ENCODE data around the gene CATSPERB. TPM values are rescaled to one million over a fixed set of nuclear protein-coding genes. Genes with fewer than 3 reads are reported as not detected.
A peak's percentile ranks its signal among the peaks of the same experiment; 100 is the strongest.

The CATSPERB gene, protein sequence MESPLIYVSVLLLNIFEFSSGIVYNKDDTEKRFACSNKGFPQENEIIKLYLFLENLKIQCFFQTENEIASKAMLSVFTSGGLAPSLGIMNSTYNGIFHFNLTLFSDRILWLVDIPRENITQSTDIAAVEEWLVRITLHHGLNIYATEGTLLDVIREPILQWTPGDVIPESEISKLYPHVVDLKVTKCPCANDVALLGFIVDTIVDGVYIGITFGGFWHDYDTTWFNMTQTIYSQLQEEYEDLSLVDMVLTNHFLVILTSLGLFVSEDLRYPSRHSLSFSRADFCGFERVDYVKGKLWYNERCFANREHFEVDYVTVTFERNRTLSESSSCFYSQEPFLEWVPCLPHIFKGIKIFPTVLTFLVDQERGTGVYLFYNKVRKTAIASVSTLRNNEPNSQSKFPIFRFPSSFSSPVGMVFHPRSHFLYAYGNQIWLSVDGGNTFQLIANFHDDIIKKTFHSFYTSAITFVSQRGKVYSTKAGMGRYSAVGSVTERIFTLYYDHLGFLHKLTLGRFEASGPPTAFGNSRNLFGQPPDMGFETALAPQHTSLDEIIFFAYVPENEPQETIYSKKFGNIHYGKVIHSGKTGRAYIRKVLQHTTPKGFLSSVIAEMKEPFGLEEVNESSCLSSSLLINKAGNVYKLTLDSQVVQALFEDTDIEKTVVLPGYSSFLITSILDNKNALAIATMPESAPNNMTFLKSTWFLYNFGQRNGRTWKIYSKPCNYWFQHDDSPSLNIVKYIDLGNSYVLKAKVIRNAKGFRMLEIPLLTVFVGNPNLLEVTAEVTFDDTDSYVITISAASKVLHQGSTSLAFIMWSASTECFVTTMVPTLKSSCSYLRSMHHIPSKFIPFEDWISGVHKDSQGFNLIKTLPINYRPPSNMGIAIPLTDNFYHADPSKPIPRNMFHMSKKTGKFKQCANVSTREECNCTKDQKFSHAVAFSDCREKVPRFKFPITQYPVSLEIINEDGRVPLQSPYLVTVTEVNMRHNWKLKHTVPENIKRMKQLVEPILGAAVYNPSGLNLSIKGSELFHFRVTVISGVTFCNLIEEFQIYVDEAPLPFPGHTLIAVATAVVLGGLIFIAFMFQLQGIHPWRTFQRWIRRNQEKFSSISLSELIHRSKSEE
- 1 to 10 TPM; 5.3 to 7.1 TPM for total RNA-seq
- 3.8 TPM for polyA plus RNA-seq (2013, experiment 1 of 2)
- 4.1 TPM for polyA plus RNA-seq (2013, experiment 2 of 2)
- 0.09 to 15.2 (median 4.6) reads per million in 172 experiments for total RNA-seq

DNA sequence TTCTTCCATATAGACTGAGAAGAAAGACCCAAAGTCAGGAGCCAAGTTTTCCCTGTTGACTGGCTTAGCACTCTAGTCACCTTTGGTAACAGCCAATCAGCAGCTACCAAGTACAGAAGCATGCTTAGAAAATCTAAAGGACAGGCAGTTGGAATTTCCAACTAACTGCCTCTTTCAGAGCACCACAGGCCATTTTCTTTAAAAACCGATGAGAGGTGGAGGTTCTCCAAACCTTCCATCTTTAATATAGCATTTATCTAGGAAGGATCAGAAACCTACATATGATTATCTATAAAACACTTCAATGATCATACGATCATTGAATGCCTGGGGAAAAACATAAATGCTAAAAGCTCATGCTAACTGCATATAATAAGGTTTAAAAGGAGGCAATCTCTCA, at the start of gene CATSPERB:
Gene CATSPERB, minus strand, starts transcription at position 101 of the 400 bp plus-strand sequence. CDS start 2,607 bp downstream, outside the sequence.
- Mint-ChIP-seq H3K27me3 (no peaks in the 10 kb centered on the region), H3K27ac (no peak within 1 kb of the TSS), H3K9me3 (no peaks in the 10 kb centered on the region), H3K36me3 (ENCODE audit: low read depth) (no peaks in the 10 kb centered on the region), H3K4me3 (no peak within 1 kb of the TSS), H3K4me1 (ENCODE audit: low read depth) (no peaks in the 10 kb centered on the region)
- no peaks in the 10 kb centered on the region for H3K4me1 ChIP-seq (ENCODE audit: insufficient read depth, low read length)
- POLR2A ChIA-PET: interaction anchor here (0.5 kb wide), 1 partner anchor 132 kb away, joined by 3 read pairs; no protein-coding TSS in a partner anchor
- no peak for ATAC-seq (ENCODE audit: poor library complexity)
- no peaks in the 10 kb centered on the region for H3K9me3 ChIP-seq (ENCODE audit: control insufficient read depth in 1 of 2, insufficient read depth in 1 of 2, low read length in 2 of 2)
- H3K27ac ChIP-seq (ENCODE audit: low read depth in 1 of 2, low read length in 2 of 2): no peak within 1 kb of the TSS
- no peak for DNase-seq
- TF ChIP-seq, protein P1, sequence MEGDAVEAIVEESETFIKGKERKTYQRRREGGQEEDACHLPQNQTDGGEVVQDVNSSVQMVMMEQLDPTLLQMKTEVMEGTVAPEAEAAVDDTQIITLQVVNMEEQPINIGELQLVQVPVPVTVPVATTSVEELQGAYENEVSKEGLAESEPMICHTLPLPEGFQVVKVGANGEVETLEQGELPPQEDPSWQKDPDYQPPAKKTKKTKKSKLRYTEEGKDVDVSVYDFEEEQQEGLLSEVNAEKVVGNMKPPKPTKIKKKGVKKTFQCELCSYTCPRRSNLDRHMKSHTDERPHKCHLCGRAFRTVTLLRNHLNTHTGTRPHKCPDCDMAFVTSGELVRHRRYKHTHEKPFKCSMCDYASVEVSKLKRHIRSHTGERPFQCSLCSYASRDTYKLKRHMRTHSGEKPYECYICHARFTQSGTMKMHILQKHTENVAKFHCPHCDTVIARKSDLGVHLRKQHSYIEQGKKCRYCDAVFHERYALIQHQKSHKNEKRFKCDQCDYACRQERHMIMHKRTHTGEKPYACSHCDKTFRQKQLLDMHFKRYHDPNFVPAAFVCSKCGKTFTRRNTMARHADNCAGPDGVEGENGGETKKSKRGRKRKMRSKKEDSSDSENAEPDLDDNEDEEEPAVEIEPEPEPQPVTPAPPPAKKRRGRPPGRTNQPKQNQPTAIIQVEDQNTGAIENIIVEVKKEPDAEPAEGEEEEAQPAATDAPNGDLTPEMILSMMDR (IDR thresholded peaks at IDR 0.05): no peak
- no peak within 1 kb of the TSS for H3K4me3 ChIP-seq (ENCODE audit: low read length)
- no peaks in the 10 kb centered on the region for H3K27me3 ChIP-seq (ENCODE audit: control insufficient read depth in 1 of 2, insufficient read depth in 2 of 2, low read length in 2 of 2)
- no peaks in the 10 kb centered on the region for H3K36me3 ChIP-seq (ENCODE audit: insufficient read depth, low read length)
- CTCF ChIA-PET: no interaction called here
- intact Hi-C loops (cut with DNase I, micrococcal nuclease): no loop called here

DNA sequence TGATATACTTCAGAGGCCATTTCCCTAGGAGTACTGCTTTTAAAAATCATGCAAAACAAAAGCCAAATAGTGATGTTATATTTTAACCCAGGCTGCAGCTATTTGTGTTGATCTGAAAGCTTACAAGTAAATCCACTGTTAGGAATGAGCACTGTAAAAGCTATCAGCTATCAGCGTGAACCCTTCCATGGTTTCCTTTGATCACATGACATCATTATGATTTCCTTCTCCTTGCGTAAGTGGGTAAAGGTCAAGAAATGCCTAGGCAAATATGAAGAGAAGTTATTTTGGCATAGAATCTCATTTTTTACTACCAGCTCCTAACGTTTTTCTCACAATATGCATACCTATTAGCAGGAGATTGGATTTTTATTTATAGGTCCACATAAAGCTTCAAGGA, 48.6 kb upstream of the CATSPERB start:
- Mint-ChIP-seq H3K4me1 (ENCODE audit: low read depth) (no peaks in the 10 kb centered on the region), H3K27ac (no peak overlapping the region), H3K9me3 (no peaks in the 10 kb centered on the region), H3K36me3 (ENCODE audit: low read depth) (peaks cover 72% of the 10 kb centered on the region), H3K27me3 (no peaks in the 10 kb centered on the region), H3K4me3 (no peak overlapping the region)
- Histone ChIP-seq H3K4me1 (ENCODE audit: insufficient read depth, low read length) (no peaks in the 10 kb centered on the region), H3K9me3 (ENCODE audit: control insufficient read depth in 1 of 2, insufficient read depth in 1 of 2, low read length in 2 of 2) (no peaks in the 10 kb centered on the region), H3K27me3 (ENCODE audit: control insufficient read depth in 1 of 2, insufficient read depth in 2 of 2, low read length in 2 of 2) (no peaks in the 10 kb centered on the region), H3K36me3 (ENCODE audit: insufficient read depth, low read length) (peaks cover 71% of the 10 kb centered on the region), H3K27ac (ENCODE audit: low read depth in 1 of 2, low read length in 2 of 2) (no peak overlapping the region), H3K4me3 (ENCODE audit: low read length) (no peak overlapping the region)
- intact Hi-C loops (cut with DNase I, micrococcal nuclease): loop anchor here in 1 of 2 experiments (10.0 kb wide), 1 partner anchor 296 kb away; no protein-coding TSS in a partner anchor
- no peak for ATAC-seq (ENCODE audit: poor library complexity)
- ChIA-PET CTCF (interaction anchor here (1.4 kb wide), 1 partner anchor 131 kb away, joined by 3 read pairs; no protein-coding TSS in a partner anchor), POLR2A (interaction anchor here (0.8 kb wide), 1 partner anchor 10 kb away, joined by 3 read pairs; no protein-coding TSS in a partner anchor)
- no peak for DNase-seq
- TF ChIP-seq, protein P1 (IDR thresholded peaks at IDR 0.05): no peak

DNA sequence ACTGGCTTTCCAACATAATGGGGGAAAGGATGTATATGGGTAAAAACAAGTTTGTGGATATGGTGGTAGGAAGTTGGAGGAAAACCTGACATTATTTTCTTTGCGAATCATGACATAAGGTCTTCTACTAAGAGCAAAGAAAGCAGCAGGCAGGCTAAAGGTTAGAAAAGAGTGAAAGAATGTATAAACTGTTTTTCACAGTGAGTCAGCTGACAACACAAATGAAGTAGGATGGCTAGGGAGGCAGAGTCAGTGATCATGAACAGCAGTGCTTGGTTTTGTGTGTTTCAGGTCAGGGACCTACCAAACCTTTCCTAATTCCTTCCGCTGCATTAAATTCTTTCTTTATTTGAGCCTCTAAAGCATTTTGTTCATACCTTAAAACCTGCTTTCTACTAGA, 46.3 kb upstream of the CATSPERB start:
- Histone ChIP-seq H3K4me1 (ENCODE audit: insufficient read depth, low read length) (no peaks in the 10 kb centered on the region), H3K27ac (ENCODE audit: low read depth in 1 of 2, low read length in 2 of 2) (no peak overlapping the region), H3K9me3 (ENCODE audit: control insufficient read depth in 1 of 2, insufficient read depth in 1 of 2, low read length in 2 of 2) (no peaks in the 10 kb centered on the region), H3K4me3 (ENCODE audit: low read length) (no peak overlapping the region), H3K36me3 (ENCODE audit: insufficient read depth, low read length) (peaks cover 53% of the 10 kb centered on the region), H3K27me3 (ENCODE audit: control insufficient read depth in 1 of 2, insufficient read depth in 2 of 2, low read length in 2 of 2) (no peaks in the 10 kb centered on the region)
- no peak for ATAC-seq (ENCODE audit: poor library complexity)
- Mint-ChIP-seq H3K4me3 (no peak overlapping the region), H3K4me1 (ENCODE audit: low read depth) (peaks cover 18% of the 10 kb centered on the region), H3K36me3 (ENCODE audit: low read depth) (peaks cover 52% of the 10 kb centered on the region), H3K27me3 (no peaks in the 10 kb centered on the region), H3K9me3 (no peaks in the 10 kb centered on the region), H3K27ac (peak overlapping the region; percentile 8)
- DNase-seq: no peak
- intact Hi-C loops (cut with DNase I, micrococcal nuclease): no loop called here
- CTCF ChIA-PET: interaction anchor here (0.6 kb wide), 1 partner anchor 64 kb away, joined by 4 read pairs; no protein-coding TSS in a partner anchor
- POLR2A ChIA-PET: no interaction called here
- TF ChIP-seq, protein P1 (IDR thresholded peaks at IDR 0.05): no peak
